NK-92 (cell line): ENCODE data around the gene EXOG.

ENCODE experiments used
- DNase-seq: peaks from one replicate; lab custom pipeline; 2025; ENCODE audit not compliant: unreplicated experiment; lab: John Stamatoyannopoulos, UW

The EXOG gene

GRCh38 chr3:38509732-38510131, 13.6 kb downstream of the EXOG start:
- DNase-seq, result no peak

- DNase-seq, result no peak
These were observed 14.5 kb downstream of the EXOG start for GRCh38 chr3:38510631-38511030.

- DNase-seq, result no peak
These were observed 15.4 kb downstream of the EXOG start for GRCh38 chr3:38511546-38511945.

- DNase-seq, result no peak
These were observed 19.2 kb downstream of the EXOG start for GRCh38 chr3:38515367-38515766.

- DNase-seq, result no peak
These were observed 20.5 kb downstream of the EXOG start for GRCh38 chr3:38516669-38517068.

GRCh38 chr3:38519000-38519399, 22.9 kb downstream of the EXOG start:
- no peak for DNase-seq

- DNase-seq, result no peak
These were observed 23.5 kb downstream of the EXOG start for GRCh38 chr3:38519651-38520050.

- DNase-seq, result no peak
These were observed 25.3 kb downstream of the EXOG start for GRCh38 chr3:38521391-38521987.

GRCh38 chr3:38522002-38522401, 25.9 kb downstream of the EXOG start:
- no peak for DNase-seq

GRCh38 chr3:38524141-38524739, 28.1 kb downstream of the EXOG start:
- no peak for DNase-seq

- DNase-seq, result no peak
These were observed 30.7 kb downstream of the EXOG start for GRCh38 chr3:38526792-38527191.

GRCh38 chr3:38528457-38528856, 32.3 kb downstream of the EXOG start:
- DNase-seq, result no peak

GRCh38 chr3:38532529-38532928, 36.4 kb downstream of the EXOG start:
- DNase-seq, result no peak

- DNase-seq, result no peak
These were observed 37.3 kb downstream of the EXOG start for GRCh38 chr3:38533285-38533976.

- no peak for DNase-seq
These were observed 38.0 kb downstream of the EXOG start for GRCh38 chr3:38534180-38534579.

- DNase-seq, result no peak
These were observed 38.5 kb downstream of the EXOG start for GRCh38 chr3:38534604-38535003.

GRCh38 chr3:38536671-38537070, 40.5 kb downstream of the EXOG start:
- DNase-seq, result no peak

- DNase-seq, result no peak
These were observed 42.7 kb downstream of the EXOG start for GRCh38 chr3:38538773-38539353.

- no peak for DNase-seq
These were observed 45.7 kb downstream of the EXOG start for GRCh38 chr3:38541806-38542205.

GRCh38 chr3:38542401-38543298, 46.5 kb downstream of the EXOG start:
- no peak for DNase-seq

- DNase-seq, result no peak
These were observed 47.4 kb downstream of the EXOG start for GRCh38 chr3:38543586-38543985.
